Measurements from ENCODE around the gene GALNT9.
"Not testable (repeated sequence)": the region's sequence is repeated elsewhere in the genome, so short reads cannot be mapped to it uniquely, and the experiment has no call there.

The GALNT9 gene

GRCh38 chr12:132309596-132310086 lies 19.7 kb downstream of the GALNT9 start:
- no peak for DNase-seq (ENCODE audit: low spot score)

GRCh38 chr12:132308853-132309595 lies 20.4 kb downstream of the GALNT9 start:
- no peak for DNase-seq (ENCODE audit: low spot score)
- Histone ChIP-seq H3K27ac (no peak overlapping the region), H3K4me3 (no peak overlapping the region)
- no peak for TF ChIP-seq CTCF (IDR thresholded peaks at IDR 0.05)

More at GRCh38 chr12:132309596-132310086, 19.7 kb downstream of the GALNT9 start:
- no peak for TF ChIP-seq CTCF (IDR thresholded peaks at IDR 0.05)
- Histone ChIP-seq H3K4me3 (no peak overlapping the region), H3K27ac (no peak overlapping the region)

- no peak for DNase-seq (ENCODE audit: low spot score)
- no peak for TF ChIP-seq CTCF (IDR thresholded peaks at IDR 0.05)
- H3K4me3 ChIP-seq, result no peak overlapping the region
- H3K27ac ChIP-seq, result no peak overlapping the region
These were observed 21.2 kb downstream of the GALNT9 start for GRCh38 chr12:132307976-132308852.

- TF ChIP-seq CTCF (IDR thresholded peaks at IDR 0.05), result no peak
- DNase-seq (ENCODE audit: low spot score), result no peak
- H3K27ac ChIP-seq, result no peak overlapping the region
- H3K4me3 ChIP-seq, result no peak overlapping the region
These were observed 22.6 kb downstream of the GALNT9 start for GRCh38 chr12:132306885-132307191.

DNA sequence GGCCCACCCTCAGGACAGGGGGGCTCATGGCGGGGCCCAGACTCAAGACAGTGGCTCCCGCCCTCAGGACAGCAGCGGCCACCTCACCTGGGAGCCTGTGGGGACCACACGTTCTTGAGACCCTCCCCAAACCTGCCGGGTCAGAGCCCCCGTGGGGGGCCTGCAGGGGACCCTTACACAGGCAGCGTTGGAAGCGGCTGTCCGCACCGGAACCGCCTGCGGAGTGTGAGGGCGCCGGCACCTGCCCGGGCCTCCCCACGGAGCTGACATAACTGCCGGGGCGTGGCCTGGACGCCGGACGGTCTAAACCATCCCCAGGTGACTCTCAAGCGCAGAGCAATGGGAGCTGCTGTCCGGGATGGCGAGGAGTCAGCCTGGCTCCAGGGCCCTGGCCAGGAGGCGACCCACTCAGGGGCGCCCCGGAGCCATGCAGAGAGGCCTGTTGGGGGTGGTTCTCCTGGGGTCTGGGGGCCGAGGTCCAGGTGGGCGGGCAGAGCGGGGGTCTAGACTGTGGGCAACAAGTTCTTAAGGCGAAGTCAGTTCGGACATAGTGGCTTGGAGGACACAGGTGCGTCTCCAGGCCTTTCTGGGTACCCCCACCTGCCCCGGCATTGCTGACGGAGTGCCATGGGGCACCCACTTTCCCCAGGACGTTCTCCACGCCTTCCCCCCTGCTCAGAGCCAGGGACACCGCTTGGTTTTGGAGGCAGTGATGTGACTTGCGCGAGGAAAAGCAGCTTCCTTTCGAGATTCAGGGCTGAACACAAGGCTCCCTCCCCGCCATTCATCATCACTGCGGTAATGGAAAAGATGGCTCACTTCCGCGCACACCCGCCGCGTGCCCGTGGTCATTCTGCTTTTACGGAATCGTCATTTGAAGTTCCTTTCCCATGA lies 23.2 kb downstream of the GALNT9 start:
- TF ChIP-seq CTCF (IDR thresholded peaks at IDR 0.05), result no peak
- H3K27ac ChIP-seq, result no peak overlapping the region
- no peak overlapping the region for H3K4me3 ChIP-seq
- no peak for DNase-seq (ENCODE audit: low spot score)

GRCh38 chr12:132305560-132305966 lies 23.8 kb downstream of the GALNT9 start:
- no peak overlapping the region for H3K27ac ChIP-seq
- DNase-seq (ENCODE audit: low spot score), result no peak
- no peak for TF ChIP-seq CTCF (IDR thresholded peaks at IDR 0.05)
- H3K4me3 ChIP-seq, result no peak overlapping the region

GRCh38 chr12:132304866-132305265 lies 24.5 kb downstream of the GALNT9 start:
- not testable (repeated sequence) for H3K4me3 ChIP-seq; DNase-seq (ENCODE audit: low spot score)

GRCh38 chr12:132303853-132304373 lies 25.5 kb downstream of the GALNT9 start:
- not testable (repeated sequence) for H3K4me3 ChIP-seq; DNase-seq (ENCODE audit: low spot score); H3K27ac ChIP-seq

More at GRCh38 chr12:132304866-132305265, 24.5 kb downstream of the GALNT9 start:
- H3K27ac ChIP-seq, result not testable (repeated sequence)
